HG03571 (cell line): ENCODE measurements around the gene ASB5.
"Not testable (repeated sequence)": the region's sequence is repeated elsewhere in the genome, so short reads cannot be mapped to it uniquely, and the experiment has no call there.

Experiments used
- ATAC-seq: cut with Tn5 transposase; IDR thresholded peaks from one replicate; pipeline ENCODE4 v1.9.1; 2021; ENCODE audit not compliant: unreplicated experiment

ASB5 gene

GRCh38 chr4:176279560-176279959 is 10.5 kb upstream of the ASB5 start:
- ATAC-seq, result not testable (repeated sequence)

- ATAC-seq, result no peak
These were observed 8.3 kb upstream of the ASB5 start for GRCh38 chr4:176277162-176277904.

GRCh38 chr4:176276710-176277109 is 7.7 kb upstream of the ASB5 start:
- no peak for ATAC-seq

GRCh38 chr4:176274441-176274840 is 5.4 kb upstream of the ASB5 start:
- ATAC-seq, result no peak

GRCh38 chr4:176273736-176274135 is 4.7 kb upstream of the ASB5 start:
- ATAC-seq, result no peak

- no peak for ATAC-seq
These were observed 3.8 kb upstream of the ASB5 start for GRCh38 chr4:176272799-176273198.

- ATAC-seq, result no peak
These were observed 2.7 kb upstream of the ASB5 start for GRCh38 chr4:176271749-176272148.

GRCh38 chr4:176270669-176271068 is 1.6 kb upstream of the ASB5 start:
- ATAC-seq, result no peak

GRCh38 chr4:176266026-176266425 is 3.0 kb downstream of the ASB5 start:
- no peak for ATAC-seq

GRCh38 chr4:176262243-176262642 is 6.8 kb downstream of the ASB5 start:
- ATAC-seq, result no peak

GRCh38 chr4:176261481-176261880 is 7.5 kb downstream of the ASB5 start:
- no peak for ATAC-seq

- ATAC-seq, result no peak
These were observed 8.0 kb downstream of the ASB5 start for GRCh38 chr4:176261018-176261417.

- ATAC-seq, result no peak
These were observed 9.5 kb downstream of the ASB5 start for GRCh38 chr4:176259330-176260090.

- ATAC-seq, result no peak
These were observed 10.9 kb downstream of the ASB5 start for GRCh38 chr4:176258135-176258534.

- ATAC-seq, result no peak
These were observed 12.1 kb downstream of the ASB5 start for GRCh38 chr4:176256921-176257320.

- no peak for ATAC-seq
These were observed 26.2 kb downstream of the ASB5 start for GRCh38 chr4:176242764-176243347.

GRCh38 chr4:176241703-176242102 is 27.3 kb downstream of the ASB5 start:
- ATAC-seq, result no peak

- no peak for ATAC-seq
These were observed 30.2 kb downstream of the ASB5 start for GRCh38 chr4:176238826-176239225.

- no peak for ATAC-seq
These were observed 30.8 kb downstream of the ASB5 start for GRCh38 chr4:176238157-176238610.

- ATAC-seq, result no peak
These were observed 32.1 kb downstream of the ASB5 start for GRCh38 chr4:176236946-176237345.

- no peak for ATAC-seq
These were observed 38.2 kb downstream of the ASB5 start for GRCh38 chr4:176230836-176231235.

GRCh38 chr4:176229645-176230044 is 39.4 kb downstream of the ASB5 start:
- ATAC-seq, result no peak
